ENCODE data around the gene TRIM31.

GRCh38 chr6:30071858-30072257 lies 41.0 kb downstream of the TRIM31 start:
- TF ChIP-seq EZH2 (optimal IDR thresholded peaks at IDR 0.05; ENCODE audit: low read depth, low read length) = no peak
- no peak for TF ChIP-seq CTCF (IDR thresholded peaks at IDR 0.05; ENCODE audit: low read length)
- no peak for TF ChIP-seq EZH2phosphoT487 (IDR thresholded peaks at IDR 0.05; ENCODE audit: low read length)
